Hepatocyte (in vitro differentiated cells): Measurements from ENCODE around the gene ALDH18A1. TPM values are rescaled to one million over a fixed set of nuclear protein-coding genes. Genes with fewer than 3 reads are reported as not detected.
A peak's percentile ranks its signal among the peaks of the same experiment; 100 is the strongest.

ENCODE experiments used
- DNase-seq: peaks from one replicate; pipeline ENCODE4 v3.0.0-alpha.2; 2016; ENCODE audit warnings: low spot score
- H2AFZ ChIP-seq: fragments of 200-600 bp; sonication (generic); 2 replicates; pipeline ENCODE4 v1.6.0; 2016; ENCODE audit warnings: antibody characterized with exemption, mild to moderate bottlenecking
- H3K27ac ChIP-seq: fragments of 200-600 bp; sonication (generic); 2 replicates; pipeline ENCODE4 v1.5.1; 2016; ENCODE audit warnings: mild to moderate bottlenecking
- H3K27me3 ChIP-seq: fragments of 200-600 bp; sonication (generic); 2 replicates; pipeline ENCODE4 v1.6.1; 2016
- H3K36me3 ChIP-seq: fragments of 200-600 bp; sonication (generic); replicated peaks from 2 replicates; pipeline ENCODE4 v1.5.1; 2016; ENCODE audit warnings: low read depth; ENCODE audit not compliant: insufficient read depth
- H3K4me1 ChIP-seq: fragments of 200-600 bp; sonication (generic); 2 replicates; pipeline ENCODE4 v1.5.1; 2016; ENCODE audit warnings: mild to moderate bottlenecking, moderate library complexity; ENCODE audit not compliant: insufficient read depth
- H3K4me2 ChIP-seq: fragments of 200-600 bp; sonication (generic); 2 replicates; pipeline ENCODE4 v1.6.0; 2016
- H3K4me3 ChIP-seq: fragments of 200-600 bp; sonication (generic); 2 replicates; pipeline ENCODE4 v1.5.1; 2016; ENCODE audit warnings: mild to moderate bottlenecking
- H3K79me2 ChIP-seq: fragments of 200-600 bp; sonication (generic); 2 replicates; pipeline ENCODE4 v1.6.0; 2017; ENCODE audit warnings: mild to moderate bottlenecking
- H3K9me2 ChIP-seq: fragments of 200-600 bp; sonication (generic); replicated peaks from 2 replicates; pipeline ENCODE4 v1.6.0; 2017; ENCODE audit warnings: mild to moderate bottlenecking; ENCODE audit not compliant: insufficient read depth
- H3K9me3 ChIP-seq: fragments of 200-600 bp; sonication (generic); 2 replicates; pipeline ENCODE4 v1.5.1; 2016; ENCODE audit warnings: low read depth, mild to moderate bottlenecking
- H4K20me1 ChIP-seq: fragments of 200-600 bp; sonication (generic); 2 replicates; pipeline ENCODE4 v1.6.0; 2016; ENCODE audit warnings: mild to moderate bottlenecking; ENCODE audit not compliant: insufficient read depth, poor library complexity, severe bottlenecking
- CTCF ChIP-seq: fragments of 200-600 bp; sonication (generic); IDR thresholded peaks from 2 replicates; pipeline ENCODE4 v1.5.1; 2016; ENCODE audit warnings: antibody characterized with exemption, mild to moderate bottlenecking; ENCODE audit not compliant: poor library complexity
- EZH2 ChIP-seq: fragments of 200-600 bp; sonication (generic); IDR thresholded peaks from 2 replicates; pipeline ENCODE4 v1.6.1; 2016; ENCODE audit warnings: antibody characterized with exemption, mild to moderate bottlenecking, borderline replicate concordance
- EZH2phosphoT487 ChIP-seq: fragments of 200-600 bp; sonication (generic); IDR thresholded peaks from one replicate; pipeline ENCODE4 v1.6.1; 2018; ENCODE audit warnings: antibody characterized with exemption, mild to moderate bottlenecking, low read depth, moderate library complexity; ENCODE audit not compliant: unreplicated experiment, severe bottlenecking
- WGBS: methylation state at CpG from one replicate; pipeline ENCODE4 v1.1.6; 2016; ENCODE audit warnings: low lambda C conversion rate; ENCODE audit errors: missing lambda C conversion rate; 5-methylcytosine and 5-hydroxymethylcytosine counted together
- polyA plus RNA-seq: library from polyadenylated mRNA; unstranded; fragments of >200 nt; fragmentation: Nextera tagmentation; extraction: Ambion mirVana; gene quantifications from 2 replicates; pipeline ENCODE4 v1.2.1, GENCODE V29; 2016
- total RNA-seq: library from RNA; depleted of rRNA; stranded (reverse); fragments of >200 nt; gene quantifications from 2 replicates; pipeline ENCODE4 v1.2.3, GENCODE V29; 2014

The ALDH18A1 gene
- total and polyA plus RNA-seq, 2 experiments from 2014 or later, result 105 to 136 TPM

- Histone ChIP-seq H2AFZ (no peak overlapping the region), H3K4me2 (no peak overlapping the region), H4K20me1 (no peaks in the 10 kb centered on the region), H3K4me1 (peaks cover 8% of the 10 kb centered on the region), H3K36me3 (no peaks in the 10 kb centered on the region), H3K9me2 (no peaks in the 10 kb centered on the region), H3K27ac (peak overlapping the region; percentile 88), H3K9me3 (no peaks in the 10 kb centered on the region), H3K27me3 (no peaks in the 10 kb centered on the region), H3K4me3 (no peak overlapping the region), H3K79me2 (no peaks in the 10 kb centered on the region)
- no peak for TF ChIP-seq EZH2phosphoT487
- TF ChIP-seq EZH2, result no peak
- no peak for TF ChIP-seq CTCF
- peak; percentile 34 for DNase-seq
- 67% methylated on average over 2 of the region's 2 CpGs for WGBS
Observed at GRCh38 chr10:95613330-95613729, 43.2 kb downstream of the ALDH18A1 start.

GRCh38 chr10:95610727-95611126 is 45.8 kb downstream of the ALDH18A1 start:
- Histone ChIP-seq H3K9me3 (no peaks in the 10 kb centered on the region), H3K4me2 (no peak overlapping the region), H3K36me3 (no peaks in the 10 kb centered on the region), H3K79me2 (no peaks in the 10 kb centered on the region), H2AFZ (no peak overlapping the region), H3K27ac (no peak overlapping the region), H3K9me2 (no peaks in the 10 kb centered on the region), H3K27me3 (no peaks in the 10 kb centered on the region), H3K4me1 (peaks cover 8% of the 10 kb centered on the region), H4K20me1 (no peaks in the 10 kb centered on the region), H3K4me3 (no peak overlapping the region)
- no peak for DNase-seq
- 99% methylated on average over 3 of the region's 3 CpGs for WGBS
- no peak for TF ChIP-seq EZH2
- no peak for TF ChIP-seq EZH2phosphoT487
- no peak for TF ChIP-seq CTCF

- Histone ChIP-seq H3K9me3 (no peaks in the 10 kb centered on the region), H3K27ac (no peak overlapping the region), H3K9me2 (no peaks in the 10 kb centered on the region), H3K4me3 (no peak overlapping the region), H3K27me3 (no peaks in the 10 kb centered on the region), H4K20me1 (no peaks in the 10 kb centered on the region), H3K36me3 (no peaks in the 10 kb centered on the region), H3K4me2 (no peak overlapping the region), H3K79me2 (no peaks in the 10 kb centered on the region), H3K4me1 (no peaks in the 10 kb centered on the region), H2AFZ (no peak overlapping the region)
- DNase-seq, result no peak
- TF ChIP-seq EZH2phosphoT487 (no peak), CTCF (no peak), EZH2 (no peak)
- 89% methylated on average over 3 of the region's 3 CpGs for WGBS
Observed at GRCh38 chr10:95606922-95607321, 49.6 kb downstream of the ALDH18A1 start.

- 60% methylated on average over 3 of the region's 3 CpGs for WGBS
Observed at GRCh38 chr10:95605163-95605562, 51.3 kb downstream of the ALDH18A1 start.

More at GRCh38 chr10:95605163-95605562, 51.3 kb downstream of the ALDH18A1 start:
- H3K27ac ChIP-seq, result peak overlapping the region; percentile 26
- no peak for DNase-seq
- H3K4me1 ChIP-seq, result peaks cover 2% of the 10 kb centered on the region
- no peaks in the 10 kb centered on the region for H3K27me3 ChIP-seq
- H3K79me2 ChIP-seq, result no peaks in the 10 kb centered on the region
- H3K9me2 ChIP-seq, result no peaks in the 10 kb centered on the region
- no peak overlapping the region for H2AFZ ChIP-seq
- H3K4me3 ChIP-seq, result no peak overlapping the region
- H4K20me1 ChIP-seq, result no peaks in the 10 kb centered on the region
- no peaks in the 10 kb centered on the region for H3K36me3 ChIP-seq
- TF ChIP-seq CTCF (no peak), EZH2 (no peak), EZH2phosphoT487 (no peak)
- no peak overlapping the region for H3K4me2 ChIP-seq
- no peaks in the 10 kb centered on the region for H3K9me3 ChIP-seq
